Neuronal stem cell (in vitro differentiated cells): ENCODE data around the gene GINS2.
A peak's percentile ranks its signal among the peaks of the same experiment; 100 is the strongest.

Source experiments
- DNase-seq: peaks from one replicate; pipeline ENCODE4 v3.0.0-alpha.2; 2013; ENCODE audit warnings: low spot score
- H2AFZ ChIP-seq: one replicate; pipeline ENCODE4 v1.6.1; 2013; ENCODE audit warnings: mild to moderate bottlenecking, low read length, inconsistent platforms
- H2AK5ac ChIP-seq: 2 replicates; pipeline ENCODE4 v1.6.1; 2013; ENCODE audit warnings: low read depth, mild to moderate bottlenecking, inconsistent platforms, low read length, moderate library complexity, mixed read lengths
- H2BK120ac ChIP-seq: 2 replicates; pipeline ENCODE4 v1.6.1; 2013; ENCODE audit warnings: low read depth, mild to moderate bottlenecking, inconsistent platforms, low read length, moderate library complexity, mixed read lengths
- H2BK12ac ChIP-seq: one replicate; pipeline ENCODE4 v1.6.1; 2013; ENCODE audit warnings: low read length, inconsistent platforms
- H2BK15ac ChIP-seq: 2 replicates; pipeline ENCODE4 v1.6.1; 2013; ENCODE audit warnings: mild to moderate bottlenecking, low read length, inconsistent platforms, mixed read lengths
- H2BK5ac ChIP-seq: one replicate; pipeline ENCODE4 v1.6.1; 2013; ENCODE audit warnings: inconsistent platforms, mild to moderate bottlenecking, low read length, moderate library complexity
- H3K14ac ChIP-seq: one replicate; pipeline ENCODE4 v1.6.1; 2013; ENCODE audit warnings: low read length, inconsistent platforms
- H3K18ac ChIP-seq: 2 replicates; pipeline ENCODE4 v1.6.1; 2013; ENCODE audit warnings: low read length, inconsistent platforms
- H3K23ac ChIP-seq: 2 replicates; pipeline ENCODE4 v1.6.1; 2013; ENCODE audit warnings: low read depth, mild to moderate bottlenecking, mixed read lengths, low read length, inconsistent platforms; ENCODE audit not compliant: poor library complexity
- H3K27ac ChIP-seq: replicated peaks from 3 replicates; pipeline ENCODE4 v1.5.1; 2013; ENCODE audit warnings: low read length, inconsistent platforms
- H3K27me3 ChIP-seq, 3 experiments: 2 replicates each; pipeline ENCODE4 v1.6.1; 2013; ENCODE audit warnings: low read length in 3 of 3, mild to moderate bottlenecking in 2 of 3, inconsistent platforms in 1 of 3, low read depth in 1 of 3, mixed read lengths in 1 of 3, moderate library complexity in 1 of 3; ENCODE audit not compliant: control insufficient read depth in 3 of 3, insufficient read depth in 3 of 3
- H3K36me3 ChIP-seq, 2 donors: replicated peaks in 1 of 2; 2 replicates each; pipeline ENCODE4 v1.6.1; 2013; ENCODE audit warnings: low read length in 2 of 2; ENCODE audit not compliant: control insufficient read depth in 2 of 2, insufficient read depth in 2 of 2
- H3K4ac ChIP-seq: 2 replicates; pipeline ENCODE4 v1.6.1; 2013; ENCODE audit warnings: inconsistent platforms, mild to moderate bottlenecking, low read length, moderate library complexity
- H3K4me1 ChIP-seq, 2 donors: 1 replicate in 1 of 2; 2 replicates in 1 of 2; pipeline ENCODE4 v1.6.1; 2013; ENCODE audit warnings: low read length in 2 of 2, low read depth in 1 of 2; ENCODE audit not compliant: control insufficient read depth in 2 of 2, insufficient read depth in 1 of 2
- H3K4me2 ChIP-seq: one replicate; pipeline ENCODE4 v1.6.1; 2013; ENCODE audit warnings: mild to moderate bottlenecking, low read length, inconsistent platforms; ENCODE audit not compliant: insufficient read depth, poor library complexity, severe bottlenecking
- H3K4me3 ChIP-seq, 2 donors: 2 replicates each; pipeline ENCODE4 v1.5.1; 2013; ENCODE audit warnings: low read length in 2 of 2, mild to moderate bottlenecking in 2 of 2, inconsistent platforms in 1 of 2, moderate library complexity in 1 of 2
- H3K79me1 ChIP-seq: one replicate; pipeline ENCODE4 v1.6.1; 2013; ENCODE audit warnings: low read depth, mild to moderate bottlenecking, inconsistent platforms, low read length, moderate library complexity
- H3K9ac ChIP-seq: one replicate; pipeline ENCODE4 v1.6.1; 2013; ENCODE audit warnings: mild to moderate bottlenecking, low read depth, low read length, inconsistent platforms; ENCODE audit not compliant: poor library complexity
- H3K9me3 ChIP-seq, 2 donors: replicated peaks in 1 of 2; 2 replicates each; pipeline versions ENCODE3 to v1.6.1; 2013; ENCODE audit warnings: low read length in 2 of 2, mild to moderate bottlenecking in 2 of 2, inconsistent platforms in 1 of 2, low read depth in 1 of 2, mixed read lengths in 1 of 2, moderate library complexity in 1 of 2; ENCODE audit not compliant: control insufficient read depth in 2 of 2, insufficient read depth in 1 of 2
- H4K8ac ChIP-seq: one replicate; pipeline ENCODE4 v1.6.1; 2013; ENCODE audit warnings: low read depth, mild to moderate bottlenecking, inconsistent platforms, low read length, moderate library complexity
- H4K91ac ChIP-seq: one replicate; pipeline ENCODE4 v1.6.1; 2013; ENCODE audit warnings: low read length, low read depth, mild to moderate bottlenecking, inconsistent platforms; ENCODE audit not compliant: poor library complexity
- WGBS, 2 donors: extraction: QIAGEN DNeasy Blood & Tissue Kit; methylation state at CpG; one replicate each; pipeline ENCODE4 v1.1.7; 2013; ENCODE audit warnings: missing lambda C conversion rate in 2 of 2, mixed read lengths in 1 of 2; ENCODE audit not compliant: insufficient read length in 2 of 2, insufficient replicate concordance in 1 of 2; ENCODE audit errors: extremely low coverage in 2 of 2; 5-methylcytosine and 5-hydroxymethylcytosine counted together

The GINS2 gene

DNA sequence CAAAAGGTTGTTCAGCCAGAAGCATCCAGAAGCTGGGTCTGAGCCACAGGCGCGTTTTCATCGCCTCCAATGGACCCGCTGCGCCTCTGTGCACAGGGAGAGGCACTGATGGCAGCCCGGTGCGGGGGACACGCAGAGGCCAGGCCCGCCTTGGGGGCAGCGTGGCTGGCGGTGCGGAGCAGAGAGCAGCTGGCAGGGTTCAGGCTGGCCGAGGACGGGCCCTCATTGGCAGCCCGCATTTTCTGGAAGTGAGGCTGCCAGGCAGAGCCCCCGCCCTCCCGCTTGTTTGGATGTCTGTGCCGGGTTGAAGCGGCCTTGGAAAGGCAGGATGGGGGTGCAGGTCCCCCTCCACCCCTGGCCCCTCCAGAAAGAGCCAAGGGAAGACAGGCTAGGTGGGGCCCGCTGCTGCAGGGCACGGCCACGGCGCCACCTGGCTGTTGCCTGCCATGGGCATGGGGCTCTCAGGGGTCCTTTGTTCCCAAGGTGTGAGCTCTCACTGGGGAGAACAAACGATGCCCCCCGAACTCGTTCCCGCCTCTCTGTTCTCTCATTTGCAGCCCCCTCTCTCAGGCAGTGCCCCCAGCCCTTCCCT is 56.9 kb downstream of the GINS2 start:
- Histone ChIP-seq H3K4me1 (peaks cover 14 to 15% of the 10 kb centered on the region in 2 donors), H2BK120ac (no peak overlapping the region), H3K23ac (peak overlapping the region; percentile 74), H2AFZ (no peak overlapping the region), H4K8ac (peak overlapping the region; percentile 55), H3K79me1 (peaks cover 11% of the 10 kb centered on the region), H2BK5ac (peak overlapping the region; percentile 20), H2AK5ac (peak overlapping the region; percentile 79), H2BK12ac (peak overlapping the region; percentile 86), H3K18ac (peak overlapping the region; percentile 80), H3K9me3 (peaks cover 3 to 17% of the 10 kb centered on the region in 2 donors), H3K14ac (peak overlapping the region; percentile 25), H3K27ac (no peak overlapping the region), H3K4me2 (no peak overlapping the region), H3K4ac (no peak overlapping the region), H2BK15ac (peak overlapping the region; percentile 88), H3K27me3 (no peaks in the 10 kb centered on the region), H3K36me3 (peaks cover 0 to 61% of the 10 kb centered on the region in 2 donors), H3K4me3 (no peak overlapping the region), H3K9ac (no peak overlapping the region), H4K91ac (no peak overlapping the region)
- DNase-seq, result no peak
- no CpG with 5 or more reads among the region's 27 CpGs for WGBS, 2 donors

DNA sequence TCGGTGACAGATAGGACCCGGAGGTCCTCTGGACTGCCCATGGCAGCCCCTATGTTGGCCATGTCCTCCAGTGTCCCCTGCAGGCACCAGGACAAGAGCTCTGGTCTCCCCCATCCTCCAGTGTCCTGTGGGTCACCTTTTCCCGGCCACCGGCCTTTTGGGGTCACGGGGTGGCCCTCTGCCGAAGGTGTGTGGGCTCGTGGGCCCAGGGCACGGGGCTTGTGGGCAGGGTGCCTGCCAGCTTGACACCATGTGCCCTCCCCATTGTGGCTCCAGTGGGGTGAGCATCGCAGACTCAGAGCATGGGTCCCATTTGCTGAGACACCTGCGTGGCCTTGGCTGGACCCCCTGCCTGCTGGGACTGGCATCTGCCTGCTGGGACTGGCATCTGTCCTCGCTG is 57.5 kb downstream of the GINS2 start:
- no peak overlapping the region for H3K14ac ChIP-seq
- H2AK5ac ChIP-seq, result peak overlapping the region; percentile 79
- peak overlapping the region; percentile 34 for H3K9ac ChIP-seq
- H2BK5ac ChIP-seq, result peak overlapping the region; percentile 70
- no peak for DNase-seq
- H3K27ac ChIP-seq, result no peak overlapping the region
- no peak overlapping the region for H2AFZ ChIP-seq
- no peaks in the 10 kb centered on the region for H3K27me3 ChIP-seq
- H2BK120ac ChIP-seq, result no peak overlapping the region
- H3K4me1 ChIP-seq, result peaks cover 17 to 20% of the 10 kb centered on the region in 2 donors
- peaks cover 3 to 17% of the 10 kb centered on the region in 2 donors for H3K9me3 ChIP-seq
- no peak overlapping the region for H3K23ac ChIP-seq
- H3K4me3 ChIP-seq, result no peak overlapping the region
- H4K91ac ChIP-seq, result no peak overlapping the region
- peaks cover 0 to 57% of the 10 kb centered on the region in 2 donors for H3K36me3 ChIP-seq
- peaks cover 8% of the 10 kb centered on the region for H3K79me1 ChIP-seq
- no peak overlapping the region for H3K4ac ChIP-seq
- peak overlapping the region; percentile 61 for H2BK12ac ChIP-seq
- H3K18ac ChIP-seq, result peak overlapping the region; percentile 78
- H3K4me2 ChIP-seq, result no peak overlapping the region
- peak overlapping the region; percentile 88 for H2BK15ac ChIP-seq
- no peak overlapping the region for H4K8ac ChIP-seq
- no CpG with 5 or more reads among the region's 11 CpGs for WGBS, 2 donors

DNA sequence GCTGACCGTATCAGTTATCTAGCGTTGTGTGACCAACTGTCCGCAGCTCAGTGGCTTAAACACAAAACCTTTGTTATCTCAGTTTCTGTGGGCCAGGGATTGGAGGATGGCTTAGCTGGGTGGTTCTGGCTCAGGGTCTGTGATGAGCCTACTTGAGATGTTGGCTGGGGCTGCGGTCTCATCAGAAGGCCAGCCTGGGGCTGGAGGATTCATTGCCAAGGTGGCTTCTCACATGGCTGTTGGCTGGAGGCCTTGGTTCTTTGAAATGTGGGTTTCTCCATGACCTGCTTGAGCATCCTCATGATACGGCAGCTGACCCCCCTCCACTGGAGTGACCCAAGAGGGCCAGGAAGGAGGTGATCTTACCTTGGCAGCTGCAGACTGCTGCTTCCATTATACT is 58.9 kb downstream of the GINS2 start:
- H2BK5ac ChIP-seq, result no peak overlapping the region
- H3K9ac ChIP-seq, result no peak overlapping the region
- H2BK12ac ChIP-seq, result no peak overlapping the region
- no peak overlapping the region for H2AK5ac ChIP-seq
- peaks cover 7% of the 10 kb centered on the region for H3K79me1 ChIP-seq
- H3K4me3 ChIP-seq, result no peak overlapping the region
- H2AFZ ChIP-seq, result no peak overlapping the region
- peaks cover 0 to 49% of the 10 kb centered on the region in 2 donors for H3K36me3 ChIP-seq
- no peak for DNase-seq
- H3K4me1 ChIP-seq, result peaks cover 23 to 25% of the 10 kb centered on the region in 2 donors
- no peak overlapping the region for H3K23ac ChIP-seq
- no peak overlapping the region for H4K8ac ChIP-seq
- no peak overlapping the region for H3K14ac ChIP-seq
- no peak overlapping the region for H3K4me2 ChIP-seq
- no peak overlapping the region for H3K27ac ChIP-seq
- H3K18ac ChIP-seq, result no peak overlapping the region
- H3K4ac ChIP-seq, result no peak overlapping the region
- H3K9me3 ChIP-seq, result peaks cover 3 to 17% of the 10 kb centered on the region in 2 donors
- no peak overlapping the region for H2BK15ac ChIP-seq
- no CpG with 5 or more reads among the region's 5 CpGs for WGBS, 2 donors
- no peak overlapping the region for H2BK120ac ChIP-seq
- no peaks in the 10 kb centered on the region for H3K27me3 ChIP-seq
- no peak overlapping the region for H4K91ac ChIP-seq

DNA sequence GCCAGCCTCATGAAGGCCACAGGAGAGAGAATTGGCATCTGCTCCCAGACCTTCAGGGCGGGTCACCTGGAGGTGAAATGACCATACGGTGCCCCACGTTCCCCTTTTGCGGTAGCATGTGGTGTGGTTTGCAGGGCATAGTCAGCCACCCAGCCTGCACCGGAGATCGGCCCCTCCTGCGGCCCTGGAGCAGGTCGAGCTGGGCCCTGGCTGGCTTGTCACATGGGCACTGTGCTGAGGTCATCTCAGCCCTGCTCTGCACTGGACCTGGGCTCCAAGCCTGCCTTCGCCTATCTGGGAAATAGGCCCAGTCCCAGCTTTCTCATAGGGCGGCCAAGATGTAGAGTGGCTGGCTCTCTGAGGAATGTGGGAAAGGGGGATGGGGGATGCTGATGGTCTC is 59.4 kb downstream of the GINS2 start:
- no peak overlapping the region for H3K14ac ChIP-seq
- no peak overlapping the region for H3K18ac ChIP-seq
- H2BK12ac ChIP-seq, result no peak overlapping the region
- no peak overlapping the region for H3K23ac ChIP-seq
- H3K79me1 ChIP-seq, result peaks cover 5% of the 10 kb centered on the region
- H3K4me1 ChIP-seq, result peaks cover 23 to 25% of the 10 kb centered on the region in 2 donors
- H2BK120ac ChIP-seq, result no peak overlapping the region
- H3K9me3 ChIP-seq, result peaks cover 3 to 17% of the 10 kb centered on the region in 2 donors
- no peak overlapping the region for H3K27ac ChIP-seq
- no peak overlapping the region for H2AFZ ChIP-seq
- WGBS, 2 donors, result no CpG with 5 or more reads among the region's 10 CpGs
- no peak overlapping the region for H4K8ac ChIP-seq
- no peak overlapping the region for H3K4me3 ChIP-seq
- H2BK5ac ChIP-seq, result no peak overlapping the region
- no peak overlapping the region for H3K4ac ChIP-seq
- H2BK15ac ChIP-seq, result no peak overlapping the region
- no peaks in the 10 kb centered on the region for H3K27me3 ChIP-seq
- no peak overlapping the region for H2AK5ac ChIP-seq
- peaks cover 0 to 44% of the 10 kb centered on the region in 2 donors for H3K36me3 ChIP-seq
- no peak overlapping the region for H3K4me2 ChIP-seq
- H3K9ac ChIP-seq, result no peak overlapping the region
- no peak overlapping the region for H4K91ac ChIP-seq
- no peak for DNase-seq
